HepG2 (cell line): ENCODE data around the gene RAB29. TPM values are rescaled to one million over a fixed set of nuclear protein-coding genes. Genes with fewer than 3 reads are reported as not detected.

Experiments used
- ARNT2 ChIP-seq: sonication (generic); formaldehyde crosslinking; IDR thresholded peaks from 2 replicates; pipeline ENCODE4 v1.8.0; 2022; ENCODE audit warnings: mild to moderate bottlenecking, low read depth, missing genetic modification reagents, moderate library complexity
- ATRX ChIP-seq: sonication (generic); formaldehyde crosslinking; IDR thresholded peaks from 2 replicates; pipeline ENCODE4 v1.4.0; 2020; ENCODE audit warnings: missing genetic modification reagents, borderline replicate concordance
- BATF2 ChIP-seq: sonication (generic); formaldehyde crosslinking; IDR thresholded peaks from 2 replicates; pipeline ENCODE4 v1.8.0; 2022; ENCODE audit warnings: mild to moderate bottlenecking, missing genetic modification reagents, moderate library complexity
- BRD4 ChIP-seq: sonication (generic); formaldehyde crosslinking; IDR thresholded peaks from 2 replicates; pipeline ENCODE4 v1.4.0; 2020; ENCODE audit warnings: missing genetic modification reagents
- CBX1 ChIP-seq: IDR thresholded peaks from one replicate; pipeline ENCODE4 v1.6.1; 2016; ENCODE audit warnings: antibody characterized with exemption, low read depth
- HOXA5 ChIP-seq: sonication (generic); formaldehyde crosslinking; IDR thresholded peaks from 2 replicates; pipeline ENCODE4 v1.4.0; 2020; ENCODE audit warnings: missing genetic modification reagents
- HOXA7 ChIP-seq: sonication (generic); formaldehyde crosslinking; IDR thresholded peaks from 2 replicates; pipeline ENCODE4 v1.8.1; 2022; ENCODE audit warnings: mild to moderate bottlenecking, missing genetic modification reagents, moderate library complexity
- IKZF4 ChIP-seq: sonication (generic); formaldehyde crosslinking; IDR thresholded peaks from 2 replicates; pipeline ENCODE4 v1.5.1; 2020; ENCODE audit warnings: borderline replicate concordance, mild to moderate bottlenecking, low read depth, missing genetic modification reagents; ENCODE audit errors: not compliant biosample characterization
- KDM1A ChIP-seq: IDR thresholded peaks from 2 replicates; pipeline ENCODE4 v1.6.1; 2016; ENCODE audit warnings: missing compliant biosample characterization
- KLF11 ChIP-seq: IDR thresholded peaks from 2 replicates; pipeline ENCODE4 v1.6.1; 2016; ENCODE audit warnings: missing compliant biosample characterization
- MAZ ChIP-seq, 2 experiments: sonication (generic) in 1 of 2; formaldehyde crosslinking in 1 of 2; IDR thresholded peaks; 2 replicates each; pipeline versions ENCODE4 v1.5.0 to v1.6.1; 2012 to 2020; ENCODE audit warnings: low read depth in 2 of 2, mild to moderate bottlenecking in 2 of 2, borderline replicate concordance in 1 of 2, improper control_type of control experiment in 1 of 2, low read length in 1 of 2, missing genetic modification reagents in 1 of 2, moderate library complexity in 1 of 2
- NCOR1 ChIP-seq: fragments of 200-600 bp; sonication (generic); IDR thresholded peaks from 2 replicates; pipeline ENCODE4 v1.7.0; 2017; ENCODE audit warnings: antibody characterized with exemption, low read length, borderline replicate concordance
- NPAS2 ChIP-seq: sonication (generic); formaldehyde crosslinking; IDR thresholded peaks from 2 replicates; pipeline ENCODE4 v1.8.0; 2022; ENCODE audit warnings: mild to moderate bottlenecking, missing genetic modification reagents, borderline replicate concordance
- POLR2G ChIP-seq: fragments of 200-400 bp; formaldehyde crosslinking; IDR thresholded peaks from 2 replicates; pipeline ENCODE4 v1.6.1; 2018; ENCODE audit warnings: mild to moderate bottlenecking, low read depth, low read length, moderate library complexity
- ZBTB26 ChIP-seq: IDR thresholded peaks from 2 replicates; pipeline ENCODE4 v1.6.1; 2016; ENCODE audit warnings: missing compliant biosample characterization, missing genetic modification reagents, borderline replicate concordance
- ZC3H13 ChIP-seq: sonication (generic); formaldehyde crosslinking; IDR thresholded peaks from 2 replicates; pipeline ENCODE4 v1.8.1; 2023; ENCODE audit warnings: mild to moderate bottlenecking, missing genetic modification reagents, moderate library complexity
- ZHX1 ChIP-seq: sonication (generic); formaldehyde crosslinking; IDR thresholded peaks from 2 replicates; pipeline ENCODE4 v1.8.1; 2022; ENCODE audit warnings: low read depth, mild to moderate bottlenecking, missing genetic modification reagents
- ZNF160 ChIP-seq: sonication (generic); formaldehyde crosslinking; IDR thresholded peaks from 2 replicates; pipeline ENCODE4 v1.8.0; 2022; ENCODE audit warnings: mild to moderate bottlenecking, inconsistent platforms, missing genetic modification reagents
- ZNF256 ChIP-seq: sonication (generic); formaldehyde crosslinking; conservative IDR thresholded peaks from 2 replicates; pipeline ENCODE4 v1.4.0; 2020; ENCODE audit warnings: missing genetic modification reagents
- ZNF264 ChIP-seq: sonication (generic); formaldehyde crosslinking; IDR thresholded peaks from 2 replicates; pipeline ENCODE4 v1.4.0; 2020; ENCODE audit warnings: missing genetic modification reagents
- ZNF282 ChIP-seq: fragments of 450-650 bp; IDR thresholded peaks from 2 replicates; pipeline ENCODE4 v1.6.1; 2018; ENCODE audit not compliant: partially characterized antibody
- ZNF576 ChIP-seq: sonication (generic); formaldehyde crosslinking; IDR thresholded peaks from 2 replicates; pipeline ENCODE4 v1.4.0; 2020; ENCODE audit warnings: mild to moderate bottlenecking, missing genetic modification reagents
- polyA plus RNA-seq, 8 experiments: library from polyadenylated mRNA; depleted of rRNA in 3 of 8; stranded (reverse) in 7 of 8; unstranded in 1 of 8; fragments of >200 nt; fragmentation: Illumina TruSeq in 4 of 8; extraction: Trizol in 4 of 8; gene quantifications; 2 replicates each; pipeline versions ENCODE4 v1.2.1 to v1.2.3, GENCODE V29; 2011 to 2016; ENCODE audit warnings: low read depth in 4 of 8, missing spikeins in 1 of 8, mixed read lengths in 1 of 8; ENCODE audit not compliant: insufficient read depth in 1 of 8
- total RNA-seq, 5 experiments: library from RNA; depleted of rRNA; stranded (reverse); fragments of >200 nt; fragmentation: Illumina TruSeq; extraction: Trizol; gene quantifications; 2 replicates each; pipeline ENCODE4 v1.2.3, GENCODE V29; 2016; ENCODE audit warnings: low read depth in 1 of 5

The RAB29 gene
- total and polyA plus RNA-seq, 2 of the 13 experiments (the other 11 are each of a cell fraction or from before 2014, with no cell fraction given) = 8.7 to 10.1 TPM

- TF ChIP-seq IKZF4 (CRISPR knock-in tag) (no peak), CBX1 (no peak), NCOR1 (peak; percentile 66; the same call in 1 of the 2 replicates), KLF11 (CRISPR knock-in tag) (no peak), ARNT2 (no peak), MAZ (IDR thresholded peaks at IDR 0.05; ENCODE audit: borderline replicate concordance, low read depth, low read length) (peak; percentile 36; the same call in 1 of the 2 replicates), MAZ (CRISPR knock-in tag; IDR thresholded peaks at IDR 0.05; ENCODE audit: low read depth) (no peak; the same call in 1 of the 2 replicates), ZHX1 (peak; percentile 88), HOXA5 (CRISPR knock-in tag) (no peak), ZC3H13 (no peak), ZNF282 (no peak), ZNF256 (CRISPR knock-in tag) (no peak), BATF2 (CRISPR knock-in tag) (no peak), ATRX (CRISPR knock-in tag) (no peak), ZNF576 (CRISPR knock-in tag) (no peak), ZNF264 (CRISPR knock-in tag) (no peak), BRD4 (CRISPR knock-in tag) (no peak), KDM1A (CRISPR knock-in tag) (peak; percentile 96), ZNF160 (no peak), POLR2G (peak; percentile 64; the same call in 1 of the 2 replicates), HOXA7 (CRISPR knock-in tag) (no peak), NPAS2 (CRISPR knock-in tag) (no peak), ZBTB26 (CRISPR knock-in tag) (0 out of 2 replicates have a peak, but pooled peaks have one; percentile 52)
These were observed 24.9 kb downstream of the RAB29 start, which contains the start of gene NUCKS1 (continued) for GRCh38 chr1:205750138-205751035.
